Measurements from ENCODE around the gene PANK2. TPM values are rescaled to one million over a fixed set of nuclear protein-coding genes. Genes with fewer than 3 reads are reported as not detected.
A peak's percentile ranks its signal among the peaks of the same experiment; 100 is the strongest.

The PANK2 gene
- total and polyA plus RNA-seq, 10 of the 15 experiments (the other 5 are each of a cell fraction or from before 2014, with no cell fraction given), result 13.2 to 43.4 (median 33.3) TPM

GRCh38 chr20:3854462-3854871 lies 34.7 kb upstream of the PANK2 start:
- RAD21 ChIA-PET (ENCODE audit: unreplicated experiment), result interaction anchor here (0.5 to 4.4 kb wide), 6 partner anchors 66 to 801 kb away, joined by 3 to 31 read pairs (median 4); partner anchors contain the start of genes ADISSP, CENPB and SPEF1
- FAIRE-seq (no peak), ATAC-seq (peak; percentile 40), DNase-seq (ENCODE audit: low read depth, low spot score) (no peak)
- Histone ChIP-seq H3K4me3 (no peak overlapping the region), H3K27me3 (replicated peaks in 1 of 2; ENCODE audit: control insufficient read depth in 2 of 2, insufficient read depth in 2 of 2, low read length in 1 of 2) (no peaks in the 10 kb centered on the region), H3K79me2 (ENCODE audit: control insufficient read depth, insufficient read depth, low read length) (0 out of 2 replicates have a peak, but pooled peaks cover under 1% of the 10 kb centered on the region), H3K4me2 (ENCODE audit: control insufficient read depth, insufficient read depth) (no peak overlapping the region), H3K9ac (ENCODE audit: control insufficient read depth, insufficient read depth, low read length) (no peak overlapping the region), H2AFZ (ENCODE audit: control insufficient read depth, low read depth, low read length) (no peak overlapping the region), H4K20me1 (ENCODE audit: control insufficient read depth, insufficient read depth) (no peaks in the 10 kb centered on the region), H3K27ac (ENCODE audit: control insufficient read depth, insufficient read depth) (no peak overlapping the region), H3K36me3 (ENCODE audit: control insufficient read depth in 2 of 2, insufficient read depth in 2 of 2, low read length in 1 of 2) (peaks cover 0 to 4% of the 10 kb centered on the region in 2 experiments; a peak in 3 of 4 replicates), H3K4me1 (ENCODE audit: control insufficient read depth, insufficient read depth, low read length) (no peaks in the 10 kb centered on the region), H3K9me3 (replicated peaks; ENCODE audit: control insufficient read depth, insufficient read depth, low read length) (no peaks in the 10 kb centered on the region)
- POLR2A ChIA-PET, result no interaction called here
- in situ Hi-C loops (cut with MboI) (no loop called here), intact Hi-C loops (cut with micrococcal nuclease; ENCODE audit: unreplicated experiment) (loop anchor here (2.0 to 10.0 kb wide), 3 partner anchors 34 to 140 kb away; partner anchors contain the start of genes AP5S1, CENPB and SIGLEC1)
- CTCF ChIA-PET, result interaction anchor here (0.8 to 6.6 kb wide), 27 partner anchors 9 to 230 kb away, joined by 3 to 48 read pairs (median 4); partner anchors contain the start of genes AP5S1, CDC25B and CENPB
- BruUV-seq (replicated peaks), result no TSS peak
- 82% methylated on average over 4 of the region's 4 CpGs for WGBS (ENCODE audit: insufficient coverage, insufficient replicate concordance, low lambda C conversion rate, missing lambda C conversion rate)
- TF ChIP-seq, protein P1, sequence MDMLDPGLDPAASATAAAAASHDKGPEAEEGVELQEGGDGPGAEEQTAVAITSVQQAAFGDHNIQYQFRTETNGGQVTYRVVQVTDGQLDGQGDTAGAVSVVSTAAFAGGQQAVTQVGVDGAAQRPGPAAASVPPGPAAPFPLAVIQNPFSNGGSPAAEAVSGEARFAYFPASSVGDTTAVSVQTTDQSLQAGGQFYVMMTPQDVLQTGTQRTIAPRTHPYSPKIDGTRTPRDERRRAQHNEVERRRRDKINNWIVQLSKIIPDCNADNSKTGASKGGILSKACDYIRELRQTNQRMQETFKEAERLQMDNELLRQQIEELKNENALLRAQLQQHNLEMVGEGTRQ (IDR thresholded peaks at IDR 0.05; ENCODE audit: borderline replicate concordance, low read depth, low read length), result no peak
- TF ChIP-seq CBX5 (IDR thresholded peaks at IDR 0.05; ENCODE audit: low read depth) (no peak), ZSCAN29 (IDR thresholded peaks at IDR 0.05) (no peak), HDAC6 (IDR thresholded peaks at IDR 0.05; ENCODE audit: unreplicated experiment) (no peak), ATF7 (IDR thresholded peaks at IDR 0.05; ENCODE audit: low read depth) (no peak), STAT3 (IDR thresholded peaks at IDR 0.05; ENCODE audit: low read depth, low read length) (no peak)
- SMC1A ChIA-PET (ENCODE audit: uncharacterized antibody, unreplicated experiment), result interaction anchor here (1.0 to 1.9 kb wide), 11 partner anchors 9 to 156 kb away, joined by 3 to 9 read pairs (median 5); partner anchors contain the start of gene CENPB

All from GM12878 (cell line).